Measurements from ENCODE around the gene SHANK1.
A peak's percentile ranks its signal among the peaks of the same experiment; 100 is the strongest.

- TF ChIP-seq POLR2AphosphoS5 (IDR thresholded peaks at IDR 0.05) (no peak), POLR2A (IDR thresholded peaks at IDR 0.05) (peak in 1 of 2 donors; percentile 32), EP300 (IDR thresholded peaks at IDR 0.05) (no peak)
- TF ChIP-seq, protein P1, sequence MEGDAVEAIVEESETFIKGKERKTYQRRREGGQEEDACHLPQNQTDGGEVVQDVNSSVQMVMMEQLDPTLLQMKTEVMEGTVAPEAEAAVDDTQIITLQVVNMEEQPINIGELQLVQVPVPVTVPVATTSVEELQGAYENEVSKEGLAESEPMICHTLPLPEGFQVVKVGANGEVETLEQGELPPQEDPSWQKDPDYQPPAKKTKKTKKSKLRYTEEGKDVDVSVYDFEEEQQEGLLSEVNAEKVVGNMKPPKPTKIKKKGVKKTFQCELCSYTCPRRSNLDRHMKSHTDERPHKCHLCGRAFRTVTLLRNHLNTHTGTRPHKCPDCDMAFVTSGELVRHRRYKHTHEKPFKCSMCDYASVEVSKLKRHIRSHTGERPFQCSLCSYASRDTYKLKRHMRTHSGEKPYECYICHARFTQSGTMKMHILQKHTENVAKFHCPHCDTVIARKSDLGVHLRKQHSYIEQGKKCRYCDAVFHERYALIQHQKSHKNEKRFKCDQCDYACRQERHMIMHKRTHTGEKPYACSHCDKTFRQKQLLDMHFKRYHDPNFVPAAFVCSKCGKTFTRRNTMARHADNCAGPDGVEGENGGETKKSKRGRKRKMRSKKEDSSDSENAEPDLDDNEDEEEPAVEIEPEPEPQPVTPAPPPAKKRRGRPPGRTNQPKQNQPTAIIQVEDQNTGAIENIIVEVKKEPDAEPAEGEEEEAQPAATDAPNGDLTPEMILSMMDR (IDR thresholded peaks at IDR 0.05), result peak; percentile 76 to 94
Observed at GRCh38 chr19:50724522-50725217, 5.1 kb upstream of the SHANK1 start.

Data from suprapubic skin (tissue), 4 donors.